ENCODE data around the gene JMJD8. TPM values are rescaled to one million over a fixed set of nuclear protein-coding genes. Genes with fewer than 3 reads are reported as not detected.

JMJD8 gene
- total RNA-seq, 1 donor from 2014 or later: 47.0 TPM

GRCh38 chr16:672371-672770 lies 11.8 kb downstream of the JMJD8 start:
- TF ChIP-seq CTCF (IDR thresholded peaks at IDR 0.05): no peak
- H3K36me3 Mint-ChIP-seq (ENCODE audit: low read depth): peaks cover 33% of the 10 kb centered on the region
- ChIA-PET POLR2A (no interaction called here), CTCF (no interaction called here)
- H3K4me1 Mint-ChIP-seq: peaks cover 22% of the 10 kb centered on the region
- intact Hi-C loops (cut with micrococcal nuclease): no loop called here
- H3K27ac Mint-ChIP-seq: no peak overlapping the region
- H3K4me3 Mint-ChIP-seq: no peak overlapping the region
- no peak for DNase-seq
- ATAC-seq (ENCODE audit: low read depth): no peak
- H3K9me3 Mint-ChIP-seq: no peaks in the 10 kb centered on the region
- H3K27me3 Mint-ChIP-seq: peaks cover 9% of the 10 kb centered on the region

GRCh38 chr16:671353-672131 lies 12.6 kb downstream of the JMJD8 start:
- Mint-ChIP-seq H3K4me1 (peaks cover 18% of the 10 kb centered on the region), H3K4me3 (no peak overlapping the region), H3K9me3 (no peaks in the 10 kb centered on the region), H3K36me3 (ENCODE audit: low read depth) (peaks cover 33% of the 10 kb centered on the region), H3K27ac (no peak overlapping the region), H3K27me3 (peaks cover 5% of the 10 kb centered on the region)
- intact Hi-C loops (cut with micrococcal nuclease): no loop called here
- DNase-seq: no peak
- no peak for ATAC-seq (ENCODE audit: low read depth)
- no peak for TF ChIP-seq CTCF (IDR thresholded peaks at IDR 0.05)
- CTCF ChIA-PET: no interaction called here
- POLR2A ChIA-PET: interaction anchor here (5.1 kb wide), 1 partner anchor 9 kb away, joined by 41 read pairs; the partner anchor contains the start of gene STUB1

- Mint-ChIP-seq H3K4me3 (no peak overlapping the region), H3K27ac (no peak overlapping the region), H3K9me3 (no peaks in the 10 kb centered on the region), H3K36me3 (ENCODE audit: low read depth) (peaks cover 33% of the 10 kb centered on the region), H3K4me1 (peaks cover 18% of the 10 kb centered on the region), H3K27me3 (peaks cover 5% of the 10 kb centered on the region)
- ChIA-PET POLR2A (interaction anchor here (5.1 kb wide), 1 partner anchor 10 kb away, joined by 41 read pairs; the partner anchor contains the start of gene STUB1), CTCF (no interaction called here)
- ATAC-seq (ENCODE audit: low read depth) (no peak), DNase-seq (no peak)
- intact Hi-C loops (cut with micrococcal nuclease): no loop called here
- no peak for TF ChIP-seq CTCF (IDR thresholded peaks at IDR 0.05)
Observed at GRCh38 chr16:670485-671352, 13.4 kb downstream of the JMJD8 start.

- TF ChIP-seq CTCF (IDR thresholded peaks at IDR 0.05): no peak
- Mint-ChIP-seq H3K4me3 (peak overlapping the region; percentile 16), H3K9me3 (no peaks in the 10 kb centered on the region), H3K4me1 (peaks cover 12% of the 10 kb centered on the region), H3K27ac (no peak overlapping the region), H3K36me3 (ENCODE audit: low read depth) (peaks cover 33% of the 10 kb centered on the region), H3K27me3 (no peaks in the 10 kb centered on the region)
- ATAC-seq (ENCODE audit: low read depth) (no peak), DNase-seq (no peak)
- CTCF ChIA-PET: no interaction called here
- intact Hi-C loops (cut with micrococcal nuclease): loop anchor here (2.0 to 5.0 kb wide), 3 partner anchors 21 to 142 kb away; partner anchors contain the start of genes CAPN15 and WDR90
- POLR2A ChIA-PET: interaction anchor here (0.7 to 5.1 kb wide), 3 partner anchors 11 to 99 kb away, joined by 3 to 41 read pairs (median 14); partner anchors contain the start of genes STUB1 and WDR24
Observed at GRCh38 chr16:669666-670065, 14.5 kb downstream of the JMJD8 start.

Data from activated B cell treated with CpG ODN at 0.5 μM for 24 hours (primary cell).